GM23338 (cell line): Measurements from ENCODE around the gene TRAF3. TPM values are rescaled to one million over a fixed set of nuclear protein-coding genes. Genes with fewer than 3 reads are reported as not detected.

ENCODE experiments used
- ATAC-seq: fragments of 200-7000 bp; cut with Tn5 transposase; 3 replicates; pipeline ENCODE4 v1.9.1; 2020
- DNase-seq: peaks from one replicate; pipeline ENCODE4 v3.0.0-alpha.2; 2015; ENCODE audit warnings: low spot score
- H2AFZ ChIP-seq: fragments of 200-600 bp; sonication (generic); 2 replicates; pipeline ENCODE4 v1.8.0; 2016; ENCODE audit warnings: antibody characterized with exemption, mild to moderate bottlenecking, moderate library complexity
- H3F3A ChIP-seq: fragments of 200-600 bp; sonication (generic); replicated peaks from 2 replicates; pipeline ENCODE4 v1.8.0; 2017; ENCODE audit warnings: antibody characterized with exemption, mixed run types, low read depth
- H3K27ac ChIP-seq: fragments of 200-600 bp; sonication (generic); 2 replicates; pipeline ENCODE4 v1.6.1; 2016; ENCODE audit warnings: low read depth
- H3K27me3 ChIP-seq: fragments of 200-600 bp; sonication (generic); 2 replicates; pipeline ENCODE4 v1.8.0; 2016; ENCODE audit warnings: mild to moderate bottlenecking, mixed run types, moderate library complexity; ENCODE audit not compliant: insufficient read depth
- H3K36me3 ChIP-seq: fragments of 200-600 bp; sonication (generic); 2 replicates; pipeline ENCODE4 v1.8.0; 2016; ENCODE audit warnings: mild to moderate bottlenecking; ENCODE audit not compliant: insufficient read depth
- H3K4me1 ChIP-seq: fragments of 200-600 bp; sonication (generic); 2 replicates; pipeline ENCODE4 v1.8.0; 2016; ENCODE audit warnings: mild to moderate bottlenecking, moderate library complexity; ENCODE audit not compliant: insufficient read depth
- H3K4me2 ChIP-seq: fragments of 200-600 bp; sonication (generic); 2 replicates; pipeline ENCODE4 v1.7.1; 2017; ENCODE audit warnings: mixed run types
- H3K4me3 ChIP-seq: fragments of 200-600 bp; sonication (generic); 2 replicates; pipeline ENCODE4 v1.6.1; 2016; ENCODE audit warnings: mixed run types
- H3K79me2 ChIP-seq: fragments of 200-600 bp; sonication (generic); replicated peaks from 2 replicates; pipeline ENCODE4 v1.8.0; 2017; ENCODE audit warnings: mild to moderate bottlenecking; ENCODE audit not compliant: insufficient read depth
- H3K9me2 ChIP-seq: fragments of 200-600 bp; sonication (generic); 2 replicates; pipeline ENCODE4 v1.8.0; 2017; ENCODE audit not compliant: insufficient read depth
- H4K20me1 ChIP-seq: fragments of 200-600 bp; sonication (generic); replicated peaks from 2 replicates; pipeline ENCODE4 v1.8.0; 2017; ENCODE audit warnings: mild to moderate bottlenecking; ENCODE audit not compliant: insufficient read depth
- H3K27ac Mint-ChIP-seq: 2 replicates; pipeline ENCODE4 v1.8.0; 2020; ENCODE audit warnings: inconsistent platforms, mild to moderate bottlenecking, moderate library complexity, mixed read lengths
- H3K27me3 Mint-ChIP-seq: 3 replicates; pipeline ENCODE4 v1.8.0; 2022; ENCODE audit warnings: low read depth, mild to moderate bottlenecking, moderate library complexity, mixed read lengths, inconsistent platforms; ENCODE audit not compliant: insufficient read depth, poor library complexity
- H3K36me3 Mint-ChIP-seq: 3 replicates; pipeline ENCODE4 v1.8.0; 2021; ENCODE audit warnings: low read depth, mild to moderate bottlenecking, inconsistent platforms, moderate library complexity, mixed read lengths
- H3K4me1 Mint-ChIP-seq: 3 replicates; pipeline ENCODE4 v1.8.0; 2020; ENCODE audit warnings: mild to moderate bottlenecking, inconsistent platforms, mixed read lengths
- H3K4me3 Mint-ChIP-seq: 3 replicates; pipeline ENCODE4 v1.8.0; 2021; ENCODE audit warnings: moderate library complexity, mild to moderate bottlenecking, inconsistent platforms, mixed read lengths
- H3K9me3 Mint-ChIP-seq: 3 replicates; pipeline ENCODE4 v1.8.0; 2020; ENCODE audit warnings: moderate library complexity, mild to moderate bottlenecking, inconsistent platforms, mixed read lengths
- EZH2 ChIP-seq: fragments of 200-600 bp; sonication (generic); IDR thresholded peaks from one replicate; pipeline ENCODE4 v1.8.0; 2017; ENCODE audit warnings: antibody characterized with exemption, mild to moderate bottlenecking, low read depth; ENCODE audit not compliant: unreplicated experiment
- NANOG ChIP-seq: IDR thresholded peaks from 2 replicates; pipeline ENCODE4 v1.6.1; 2016; ENCODE audit warnings: antibody characterized with exemption, borderline replicate concordance
- STAT1 ChIP-seq: IDR thresholded peaks from one replicate; pipeline ENCODE4 v1.6.1; 2016; ENCODE audit warnings: antibody characterized with exemption; ENCODE audit not compliant: unreplicated experiment
- ZNF114 ChIP-seq: fragments of 250-450 bp; sonication (Bioruptor Pico); IDR thresholded peaks from 2 replicates; pipeline ENCODE4 v1.5.0; 2020; ENCODE audit warnings: mild to moderate bottlenecking, moderate library complexity
- ZNF331 ChIP-seq: fragments of 250-450 bp; sonication (Bioruptor Pico); IDR thresholded peaks from 2 replicates; pipeline ENCODE4 v1.5.0; 2020; ENCODE audit warnings: low read depth, mild to moderate bottlenecking, moderate library complexity
- polyA plus RNA-seq: library from polyadenylated mRNA; unstranded; fragments of >200 nt; fragmentation: Nextera tagmentation; extraction: Ambion mirVana; gene quantifications from 2 replicates; pipeline ENCODE4 v1.2.1, GENCODE V29; 2016
- total RNA-seq: library from RNA; depleted of rRNA; stranded (reverse); fragments of >200 nt; shearing (Covaris generic); gene quantifications from 2 replicates; pipeline ENCODE4 v1.2.3, GENCODE V29; 2014
- TF ChIP-seq, protein P1 (sequence below): fragments of 250-450 bp; sonication (Bioruptor Pico); IDR thresholded peaks from 2 replicates; pipeline ENCODE4 v1.5.0; 2020; ENCODE audit warnings: mild to moderate bottlenecking, moderate library complexity
- TF ChIP-seq, protein P2 (sequence below): IDR thresholded peaks from one replicate; pipeline ENCODE4 v1.6.1; 2018; ENCODE audit warnings: antibody characterized with exemption; ENCODE audit not compliant: unreplicated experiment

Gene TRAF3
- total and polyA plus RNA-seq, 2 experiments from 2014 or later = 3.7 to 9.3 TPM

DNA sequence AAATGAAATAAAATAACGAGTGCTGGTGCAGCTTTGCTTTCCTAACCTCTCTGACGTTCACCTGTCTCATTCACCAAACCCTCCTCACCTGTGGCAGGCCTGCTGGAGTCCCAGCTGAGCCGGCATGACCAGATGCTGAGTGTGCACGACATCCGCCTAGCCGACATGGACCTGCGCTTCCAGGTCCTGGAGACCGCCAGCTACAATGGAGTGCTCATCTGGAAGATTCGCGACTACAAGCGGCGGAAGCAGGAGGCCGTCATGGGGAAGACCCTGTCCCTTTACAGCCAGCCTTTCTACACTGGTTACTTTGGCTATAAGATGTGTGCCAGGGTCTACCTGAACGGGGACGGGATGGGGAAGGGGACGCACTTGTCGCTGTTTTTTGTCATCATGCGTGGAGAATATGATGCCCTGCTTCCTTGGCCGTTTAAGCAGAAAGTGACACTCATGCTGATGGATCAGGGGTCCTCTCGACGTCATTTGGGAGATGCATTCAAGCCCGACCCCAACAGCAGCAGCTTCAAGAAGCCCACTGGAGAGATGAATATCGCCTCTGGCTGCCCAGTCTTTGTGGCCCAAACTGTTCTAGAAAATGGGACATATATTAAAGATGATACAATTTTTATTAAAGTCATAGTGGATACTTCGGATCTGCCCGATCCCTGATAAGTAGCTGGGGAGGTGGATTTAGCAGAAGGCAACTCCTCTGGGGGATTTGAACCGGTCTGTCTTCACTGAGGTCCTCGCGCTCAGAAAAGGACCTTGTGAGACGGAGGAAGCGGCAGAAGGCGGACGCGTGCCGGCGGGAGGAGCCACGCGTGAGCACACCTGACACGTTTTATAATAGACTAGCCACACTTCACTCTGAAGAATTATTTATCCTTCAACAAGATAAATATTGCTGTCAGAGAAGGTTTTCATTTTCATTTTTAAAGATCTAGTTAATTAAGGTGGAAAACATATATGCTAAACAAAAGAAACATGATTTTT is 128.2 kb downstream of the TRAF3 start:
- ATAC-seq (no peak), DNase-seq (no peak)
- no peaks in the 10 kb centered on the region for H3K36me3 ChIP-seq
- peaks cover 23% of the 10 kb centered on the region for H3K9me3 Mint-ChIP-seq
- H3K4me3 ChIP-seq = no peak overlapping the region
- H3K27ac ChIP-seq = no peak overlapping the region
- H3K27me3 Mint-ChIP-seq = peaks cover 4% of the 10 kb centered on the region
- H3K4me3 Mint-ChIP-seq = no peak overlapping the region
- H3K9me2 ChIP-seq = no peaks in the 10 kb centered on the region
- no peak overlapping the region for H3K4me2 ChIP-seq
- peaks cover 39% of the 10 kb centered on the region for H3K36me3 Mint-ChIP-seq
- 0 out of 2 replicates have a peak, but pooled peaks cover 4% of the 10 kb centered on the region for H3F3A ChIP-seq
- H3K4me1 ChIP-seq = no peaks in the 10 kb centered on the region
- H4K20me1 ChIP-seq = no peaks in the 10 kb centered on the region
- H3K79me2 ChIP-seq = no peaks in the 10 kb centered on the region
- no peaks in the 10 kb centered on the region for H3K27me3 ChIP-seq
- H3K27ac Mint-ChIP-seq = no peak overlapping the region
- no peaks in the 10 kb centered on the region; the same call in 2 of the 3 replicates for H3K4me1 Mint-ChIP-seq
- H2AFZ ChIP-seq = no peak overlapping the region
- TF ChIP-seq ZNF331 (no peak), STAT1 (no peak), ZNF114 (CRISPR knock-in tag) (no peak), NANOG (no peak), EZH2 (no peak)
- TF ChIP-seq, protein P1, sequence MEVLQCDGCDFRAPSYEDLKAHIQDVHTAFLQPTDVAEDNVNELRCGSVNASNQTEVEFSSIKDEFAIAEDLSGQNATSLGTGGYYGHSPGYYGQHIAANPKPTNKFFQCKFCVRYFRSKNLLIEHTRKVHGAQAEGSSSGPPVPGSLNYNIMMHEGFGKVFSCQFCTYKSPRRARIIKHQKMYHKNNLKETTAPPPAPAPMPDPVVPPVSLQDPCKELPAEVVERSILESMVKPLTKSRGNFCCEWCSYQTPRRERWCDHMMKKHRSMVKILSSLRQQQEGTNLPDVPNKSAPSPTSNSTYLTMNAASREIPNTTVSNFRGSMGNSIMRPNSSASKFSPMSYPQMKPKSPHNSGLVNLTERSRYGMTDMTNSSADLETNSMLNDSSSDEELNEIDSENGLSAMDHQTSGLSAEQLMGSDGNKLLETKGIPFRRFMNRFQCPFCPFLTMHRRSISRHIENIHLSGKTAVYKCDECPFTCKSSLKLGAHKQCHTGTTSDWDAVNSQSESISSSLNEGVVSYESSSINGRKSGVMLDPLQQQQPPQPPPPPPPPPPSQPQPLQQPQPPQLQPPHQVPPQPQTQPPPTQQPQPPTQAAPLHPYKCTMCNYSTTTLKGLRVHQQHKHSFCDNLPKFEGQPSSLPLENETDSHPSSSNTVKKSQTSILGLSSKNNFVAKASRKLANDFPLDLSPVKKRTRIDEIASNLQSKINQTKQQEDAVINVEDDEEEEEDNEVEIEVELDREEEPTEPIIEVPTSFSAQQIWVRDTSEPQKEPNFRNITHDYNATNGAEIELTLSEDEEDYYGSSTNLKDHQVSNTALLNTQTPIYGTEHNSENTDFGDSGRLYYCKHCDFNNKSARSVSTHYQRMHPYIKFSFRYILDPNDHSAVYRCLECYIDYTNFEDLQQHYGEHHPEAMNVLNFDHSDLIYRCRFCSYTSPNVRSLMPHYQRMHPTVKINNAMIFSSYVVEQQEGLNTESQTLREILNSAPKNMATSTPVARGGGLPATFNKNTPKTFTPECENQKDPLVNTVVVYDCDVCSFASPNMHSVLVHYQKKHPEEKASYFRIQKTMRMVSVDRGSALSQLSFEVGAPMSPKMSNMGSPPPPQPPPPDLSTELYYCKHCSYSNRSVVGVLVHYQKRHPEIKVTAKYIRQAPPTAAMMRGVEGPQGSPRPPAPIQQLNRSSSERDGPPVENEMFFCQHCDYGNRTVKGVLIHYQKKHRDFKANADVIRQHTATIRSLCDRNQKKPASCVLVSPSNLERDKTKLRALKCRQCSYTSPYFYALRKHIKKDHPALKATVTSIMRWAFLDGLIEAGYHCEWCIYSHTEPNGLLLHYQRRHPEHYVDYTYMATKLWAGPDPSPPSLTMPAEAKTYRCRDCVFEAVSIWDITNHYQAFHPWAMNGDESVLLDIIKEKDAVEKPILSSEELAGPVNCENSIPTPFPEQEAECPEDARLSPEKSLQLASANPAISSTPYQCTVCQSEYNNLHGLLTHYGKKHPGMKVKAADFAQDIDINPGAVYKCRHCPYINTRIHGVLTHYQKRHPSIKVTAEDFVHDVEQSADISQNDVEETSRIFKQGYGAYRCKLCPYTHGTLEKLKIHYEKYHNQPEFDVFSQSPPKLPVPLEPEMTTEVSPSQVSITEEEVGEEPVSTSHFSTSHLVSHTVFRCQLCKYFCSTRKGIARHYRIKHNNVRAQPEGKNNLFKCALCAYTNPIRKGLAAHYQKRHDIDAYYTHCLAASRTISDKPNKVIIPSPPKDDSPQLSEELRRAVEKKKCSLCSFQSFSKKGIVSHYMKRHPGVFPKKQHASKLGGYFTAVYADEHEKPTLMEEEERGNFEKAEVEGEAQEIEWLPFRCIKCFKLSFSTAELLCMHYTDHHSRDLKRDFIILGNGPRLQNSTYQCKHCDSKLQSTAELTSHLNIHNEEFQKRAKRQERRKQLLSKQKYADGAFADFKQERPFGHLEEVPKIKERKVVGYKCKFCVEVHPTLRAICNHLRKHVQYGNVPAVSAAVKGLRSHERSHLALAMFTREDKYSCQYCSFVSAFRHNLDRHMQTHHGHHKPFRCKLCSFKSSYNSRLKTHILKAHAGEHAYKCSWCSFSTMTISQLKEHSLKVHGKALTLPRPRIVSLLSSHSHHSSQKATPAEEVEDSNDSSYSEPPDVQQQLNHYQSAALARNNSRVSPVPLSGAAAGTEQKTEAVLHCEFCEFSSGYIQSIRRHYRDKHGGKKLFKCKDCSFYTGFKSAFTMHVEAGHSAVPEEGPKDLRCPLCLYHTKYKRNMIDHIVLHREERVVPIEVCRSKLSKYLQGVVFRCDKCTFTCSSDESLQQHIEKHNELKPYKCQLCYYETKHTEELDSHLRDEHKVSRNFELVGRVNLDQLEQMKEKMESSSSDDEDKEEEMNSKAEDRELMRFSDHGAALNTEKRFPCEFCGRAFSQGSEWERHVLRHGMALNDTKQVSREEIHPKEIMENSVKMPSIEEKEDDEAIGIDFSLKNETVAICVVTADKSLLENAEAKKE (CRISPR knock-in tag) = no peak
- TF ChIP-seq, protein P2, sequence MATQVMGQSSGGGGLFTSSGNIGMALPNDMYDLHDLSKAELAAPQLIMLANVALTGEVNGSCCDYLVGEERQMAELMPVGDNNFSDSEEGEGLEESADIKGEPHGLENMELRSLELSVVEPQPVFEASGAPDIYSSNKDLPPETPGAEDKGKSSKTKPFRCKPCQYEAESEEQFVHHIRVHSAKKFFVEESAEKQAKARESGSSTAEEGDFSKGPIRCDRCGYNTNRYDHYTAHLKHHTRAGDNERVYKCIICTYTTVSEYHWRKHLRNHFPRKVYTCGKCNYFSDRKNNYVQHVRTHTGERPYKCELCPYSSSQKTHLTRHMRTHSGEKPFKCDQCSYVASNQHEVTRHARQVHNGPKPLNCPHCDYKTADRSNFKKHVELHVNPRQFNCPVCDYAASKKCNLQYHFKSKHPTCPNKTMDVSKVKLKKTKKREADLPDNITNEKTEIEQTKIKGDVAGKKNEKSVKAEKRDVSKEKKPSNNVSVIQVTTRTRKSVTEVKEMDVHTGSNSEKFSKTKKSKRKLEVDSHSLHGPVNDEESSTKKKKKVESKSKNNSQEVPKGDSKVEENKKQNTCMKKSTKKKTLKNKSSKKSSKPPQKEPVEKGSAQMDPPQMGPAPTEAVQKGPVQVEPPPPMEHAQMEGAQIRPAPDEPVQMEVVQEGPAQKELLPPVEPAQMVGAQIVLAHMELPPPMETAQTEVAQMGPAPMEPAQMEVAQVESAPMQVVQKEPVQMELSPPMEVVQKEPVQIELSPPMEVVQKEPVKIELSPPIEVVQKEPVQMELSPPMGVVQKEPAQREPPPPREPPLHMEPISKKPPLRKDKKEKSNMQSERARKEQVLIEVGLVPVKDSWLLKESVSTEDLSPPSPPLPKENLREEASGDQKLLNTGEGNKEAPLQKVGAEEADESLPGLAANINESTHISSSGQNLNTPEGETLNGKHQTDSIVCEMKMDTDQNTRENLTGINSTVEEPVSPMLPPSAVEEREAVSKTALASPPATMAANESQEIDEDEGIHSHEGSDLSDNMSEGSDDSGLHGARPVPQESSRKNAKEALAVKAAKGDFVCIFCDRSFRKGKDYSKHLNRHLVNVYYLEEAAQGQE = no peak
